K562 (cell line): ENCODE measurements around the gene XPR1. TPM values are rescaled to one million over a fixed set of nuclear protein-coding genes. Genes with fewer than 3 reads are reported as not detected.

Experiments
- CC2D1A ChIP-seq: fragments of 450-650 bp; IDR thresholded peaks from 2 replicates; pipeline ENCODE4 v1.6.1; 2017; ENCODE audit warnings: mild to moderate bottlenecking
- EP400 ChIP-seq: fragments of 450-650 bp; IDR thresholded peaks from 2 replicates; pipeline ENCODE4 v1.6.1; 2017; ENCODE audit warnings: antibody characterized with exemption, mild to moderate bottlenecking, moderate library complexity
- EZH2 ChIP-seq: IDR thresholded peaks from 2 replicates; pipeline ENCODE4 v1.6.1; 2012; ENCODE audit warnings: low read depth, mild to moderate bottlenecking, inconsistent platforms, low read length, borderline replicate concordance
- GTF2F1 ChIP-seq: IDR thresholded peaks from 2 replicates; pipeline ENCODE4 v1.6.1; 2011; ENCODE audit warnings: low read depth, low read length, improper control_type of control experiment
- KDM5B ChIP-seq: fragments of 200-600 bp; sonication (generic); IDR thresholded peaks from 2 replicates; pipeline ENCODE4 v1.6.1; 2012; ENCODE audit warnings: low read depth, mild to moderate bottlenecking, moderate library complexity, low read length, control low read depth, inconsistent platforms; ENCODE audit not compliant: insufficient replicate concordance
- NR1H2 ChIP-seq: sonication (generic); formaldehyde crosslinking; IDR thresholded peaks from 2 replicates; pipeline ENCODE4 v1.4.0; 2020; ENCODE audit warnings: mild to moderate bottlenecking, missing genetic modification reagents
- RB1 ChIP-seq: fragments of 450-650 bp; IDR thresholded peaks from 2 replicates; pipeline ENCODE4 v1.6.1; 2017; ENCODE audit warnings: low read depth, mild to moderate bottlenecking
- RBM17 ChIP-seq: fragments of 200-400 bp; formaldehyde crosslinking; IDR thresholded peaks from 2 replicates; pipeline ENCODE4 v1.6.1; 2017; ENCODE audit warnings: low read depth, mild to moderate bottlenecking, low read length, borderline replicate concordance
- TAF1 ChIP-seq: IDR thresholded peaks from 2 replicates; pipeline ENCODE4 v1.6.1; 2011; ENCODE audit warnings: mild to moderate bottlenecking, low read length, moderate library complexity; ENCODE audit not compliant: insufficient read depth, control insufficient read depth, severe bottlenecking; ENCODE audit errors: extremely low read depth
- TSC22D4 ChIP-seq: fragments of 450-650 bp; IDR thresholded peaks from 2 replicates; pipeline ENCODE4 v1.6.1; 2016; ENCODE audit warnings: missing genetic modification characterization, missing biosample characterization, control low read depth
- ZNF324 ChIP-seq: fragments of 250-450 bp; sonication (Bioruptor Pico); IDR thresholded peaks from 2 replicates; pipeline ENCODE4 v1.4.0; 2020; ENCODE audit warnings: mild to moderate bottlenecking
- ZSCAN32 ChIP-seq: fragments of 450-650 bp; formaldehyde crosslinking; IDR thresholded peaks from 2 replicates; pipeline ENCODE4 v1.4.0; 2020; ENCODE audit warnings: mild to moderate bottlenecking, moderate library complexity
- polyA plus RNA-seq, 8 experiments: library from polyadenylated mRNA; depleted of rRNA in 4 of 8; stranded (reverse) in 5 of 8; unstranded in 3 of 8; fragments of >200 nt; fragmentation: Nextera tagmentation in 2 of 8; fragmentation: Illumina TruSeq in 1 of 8; extraction: Ambion mirVana in 2 of 8; extraction: Trizol in 1 of 8; gene quantifications; 2 replicates each; pipeline versions ENCODE4 v1.2.1 to v1.2.3, GENCODE V29; 2011 to 2014; ENCODE audit warnings: inconsistent platforms in 1 of 8, missing spikeins in 1 of 8
- total RNA-seq, 7 experiments: library from RNA; depleted of rRNA in 6 of 7; stranded (reverse); fragments of >200 nt in 6 of 7; fragmentation: Illumina TruSeq in 2 of 7; extraction: Trizol in 2 of 7; gene quantifications; 2 replicates each; pipeline versions ENCODE4 v1.2.1 to v1.2.3, GENCODE V29; 2011 to 2021; ENCODE audit warnings: low replicate concordance in 1 of 7
- TF ChIP-seq, protein P1 (sequence below): fragments of 250-450 bp; sonication (Bioruptor Pico); IDR thresholded peaks from 2 replicates; pipeline ENCODE4 v1.8.0; 2022; ENCODE audit warnings: moderate library complexity, mild to moderate bottlenecking, inconsistent platforms
- TF ChIP-seq, protein P2 (sequence below): fragments of 450-650 bp; formaldehyde crosslinking; IDR thresholded peaks from 2 replicates; pipeline ENCODE4 v1.4.0; 2020; ENCODE audit warnings: mild to moderate bottlenecking, mixed read lengths
- TF ChIP-seq, protein P3 (sequence below): fragments of 250-450 bp; sonication (Bioruptor Pico); IDR thresholded peaks from 2 replicates; pipeline ENCODE4 v1.5.0; 2021; ENCODE audit warnings: mild to moderate bottlenecking, moderate library complexity
- TF ChIP-seq, protein P4 (sequence below): sonication (generic); formaldehyde crosslinking; IDR thresholded peaks from 2 replicates; pipeline ENCODE4 v1.5.0; 2020; ENCODE audit warnings: missing genetic modification reagents
- TF ChIP-seq, protein P5 (sequence below), 3 experiments: IDR thresholded peaks in 2 of 3; conservative IDR thresholded peaks in 1 of 3; 2 replicates each; pipeline ENCODE4 v1.5.1; 2011 to 2012; ENCODE audit warnings: low read length in 3 of 3, mild to moderate bottlenecking in 3 of 3, control low read depth in 2 of 3, improper control_type of control experiment in 1 of 3, inconsistent platforms in 1 of 3, low read depth in 1 of 3, mixed read lengths in 1 of 3, moderate library complexity in 1 of 3; ENCODE audit not compliant: insufficient read depth in 2 of 3

Gene XPR1
- total and polyA plus RNA-seq, 9 of the 15 experiments (the other 6 are each of a cell fraction or from before 2014, with no cell fraction given): 3.0 to 66.2 (median 38.6) TPM

DNA sequence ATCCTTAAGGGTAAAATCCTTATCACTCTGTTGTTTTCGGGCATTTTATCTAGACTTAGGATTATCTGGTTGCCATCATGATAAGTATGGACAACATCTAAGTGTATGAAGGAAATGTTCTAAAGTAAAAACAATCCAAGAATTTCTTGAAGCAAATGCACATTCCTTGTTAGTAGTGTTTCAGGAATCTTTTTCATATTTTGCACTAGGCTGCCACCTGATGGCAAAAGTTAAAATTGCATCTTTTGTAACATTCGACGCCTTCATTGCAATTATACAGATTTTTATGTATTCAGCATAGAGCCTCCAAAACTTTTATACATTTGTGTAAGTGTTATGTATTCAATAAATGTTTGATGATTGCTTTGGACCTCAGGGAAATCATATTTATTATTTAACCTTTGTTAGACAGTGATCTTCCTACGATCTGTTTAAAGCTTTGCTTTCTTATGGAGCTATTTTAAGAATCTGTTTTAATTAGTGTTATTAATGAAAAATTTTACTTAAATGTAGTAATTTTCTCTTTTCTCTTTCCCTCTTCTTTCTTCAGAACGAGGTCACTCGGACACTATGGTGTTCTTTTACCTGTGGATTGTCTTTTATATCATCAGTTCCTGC lies 231.4 kb downstream of the XPR1 start (continued):
- TF ChIP-seq EZH2: no peak
- TF ChIP-seq, protein P1, sequence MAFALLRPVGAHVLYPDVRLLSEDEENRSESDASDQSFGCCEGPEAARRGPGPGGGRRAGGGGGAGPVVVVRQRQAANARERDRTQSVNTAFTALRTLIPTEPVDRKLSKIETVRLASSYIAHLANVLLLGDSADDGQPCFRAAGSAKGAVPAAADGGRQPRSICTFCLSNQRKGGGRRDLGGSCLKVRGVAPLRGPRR: no peak
- TF ChIP-seq GTF2F1: no peak
- TF ChIP-seq ZSCAN32: no peak
- TF ChIP-seq ZNF324 (CRISPR knock-in tag): no peak
- TF ChIP-seq, protein P2, sequence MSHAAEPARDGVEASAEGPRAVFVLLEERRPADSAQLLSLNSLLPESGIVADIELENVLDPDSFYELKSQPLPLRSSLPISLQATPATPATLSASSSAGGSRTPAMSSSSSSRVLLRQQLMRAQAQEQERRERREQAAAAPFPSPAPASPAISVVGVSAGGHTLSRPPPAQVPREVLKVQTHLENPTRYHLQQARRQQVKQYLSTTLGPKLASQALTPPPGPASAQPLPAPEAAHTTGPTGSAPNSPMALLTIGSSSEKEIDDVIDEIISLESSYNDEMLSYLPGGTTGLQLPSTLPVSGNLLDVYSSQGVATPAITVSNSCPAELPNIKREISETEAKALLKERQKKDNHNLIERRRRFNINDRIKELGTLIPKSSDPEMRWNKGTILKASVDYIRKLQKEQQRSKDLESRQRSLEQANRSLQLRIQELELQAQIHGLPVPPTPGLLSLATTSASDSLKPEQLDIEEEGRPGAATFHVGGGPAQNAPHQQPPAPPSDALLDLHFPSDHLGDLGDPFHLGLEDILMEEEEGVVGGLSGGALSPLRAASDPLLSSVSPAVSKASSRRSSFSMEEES (CRISPR knock-in tag): no peak
- no peak for TF ChIP-seq KDM5B
- TF ChIP-seq, protein P3, sequence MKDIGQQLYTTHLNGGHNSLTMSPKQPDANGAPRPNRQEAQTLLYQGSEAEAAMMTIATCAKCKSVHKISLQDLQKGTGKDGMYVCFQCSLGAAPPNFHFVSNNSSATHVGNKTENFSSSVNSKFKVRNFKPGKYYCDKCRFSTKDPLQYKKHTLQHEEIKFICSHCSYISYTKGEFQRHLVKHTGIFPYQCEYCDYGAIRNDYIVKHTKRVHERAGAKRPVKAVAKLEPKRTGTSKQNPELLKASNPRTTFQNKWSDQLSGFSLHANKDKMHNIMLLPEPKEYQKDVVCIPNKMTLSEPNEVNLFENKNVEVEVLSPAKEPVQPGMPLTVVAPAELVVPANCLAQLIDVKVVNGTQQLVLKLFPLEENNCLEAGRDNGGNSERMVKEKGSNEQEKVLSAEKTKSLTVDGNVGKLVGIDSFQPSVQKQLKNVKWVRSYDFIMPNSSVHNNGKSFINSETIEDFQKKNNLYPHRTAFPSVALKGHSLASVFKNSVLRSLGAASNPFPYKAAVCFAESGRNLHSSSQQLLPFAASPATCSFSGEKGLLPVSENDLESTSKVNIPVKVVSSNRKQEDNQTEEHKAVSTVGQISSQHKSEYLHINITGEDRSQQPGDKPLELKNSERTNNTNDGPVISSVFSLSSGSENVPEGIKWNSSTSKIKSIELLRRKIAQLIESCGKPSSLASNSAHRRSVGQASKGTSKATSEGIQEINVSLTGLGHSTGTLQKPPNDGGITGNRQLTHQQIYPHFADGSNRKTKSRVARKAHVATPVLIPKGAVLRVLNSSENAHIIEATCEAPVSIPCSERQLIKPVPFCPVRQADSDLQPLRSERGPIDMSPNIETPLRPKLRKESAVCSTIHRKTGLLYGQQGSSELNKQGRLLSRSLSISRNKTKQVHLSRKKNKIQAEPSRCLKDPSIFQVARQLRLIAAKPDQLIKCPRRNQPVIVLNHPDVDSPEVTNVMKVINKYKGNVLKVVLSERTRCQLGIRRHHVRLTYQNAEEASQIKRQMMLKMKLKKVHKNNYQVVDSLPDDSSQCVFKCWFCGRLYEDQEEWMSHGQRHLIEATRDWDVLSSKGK (CRISPR knock-in tag): no peak
- no peak for TF ChIP-seq TAF1
- TF ChIP-seq RBM17: no peak
- TF ChIP-seq CC2D1A: 0 out of 2 replicates have a peak, but pooled peaks have one; percentile 26
- TF ChIP-seq RB1: 0 out of 2 replicates have a peak, but pooled peaks have one; percentile 25
- TF ChIP-seq TSC22D4 (tag): no peak
- TF ChIP-seq, protein P4, sequence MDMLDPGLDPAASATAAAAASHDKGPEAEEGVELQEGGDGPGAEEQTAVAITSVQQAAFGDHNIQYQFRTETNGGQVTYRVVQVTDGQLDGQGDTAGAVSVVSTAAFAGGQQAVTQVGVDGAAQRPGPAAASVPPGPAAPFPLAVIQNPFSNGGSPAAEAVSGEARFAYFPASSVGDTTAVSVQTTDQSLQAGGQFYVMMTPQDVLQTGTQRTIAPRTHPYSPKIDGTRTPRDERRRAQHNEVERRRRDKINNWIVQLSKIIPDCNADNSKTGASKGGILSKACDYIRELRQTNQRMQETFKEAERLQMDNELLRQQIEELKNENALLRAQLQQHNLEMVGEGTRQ (CRISPR knock-in tag): no peak
- no peak for TF ChIP-seq EP400
- TF ChIP-seq, protein P5, sequence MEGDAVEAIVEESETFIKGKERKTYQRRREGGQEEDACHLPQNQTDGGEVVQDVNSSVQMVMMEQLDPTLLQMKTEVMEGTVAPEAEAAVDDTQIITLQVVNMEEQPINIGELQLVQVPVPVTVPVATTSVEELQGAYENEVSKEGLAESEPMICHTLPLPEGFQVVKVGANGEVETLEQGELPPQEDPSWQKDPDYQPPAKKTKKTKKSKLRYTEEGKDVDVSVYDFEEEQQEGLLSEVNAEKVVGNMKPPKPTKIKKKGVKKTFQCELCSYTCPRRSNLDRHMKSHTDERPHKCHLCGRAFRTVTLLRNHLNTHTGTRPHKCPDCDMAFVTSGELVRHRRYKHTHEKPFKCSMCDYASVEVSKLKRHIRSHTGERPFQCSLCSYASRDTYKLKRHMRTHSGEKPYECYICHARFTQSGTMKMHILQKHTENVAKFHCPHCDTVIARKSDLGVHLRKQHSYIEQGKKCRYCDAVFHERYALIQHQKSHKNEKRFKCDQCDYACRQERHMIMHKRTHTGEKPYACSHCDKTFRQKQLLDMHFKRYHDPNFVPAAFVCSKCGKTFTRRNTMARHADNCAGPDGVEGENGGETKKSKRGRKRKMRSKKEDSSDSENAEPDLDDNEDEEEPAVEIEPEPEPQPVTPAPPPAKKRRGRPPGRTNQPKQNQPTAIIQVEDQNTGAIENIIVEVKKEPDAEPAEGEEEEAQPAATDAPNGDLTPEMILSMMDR (IDR thresholded peaks at IDR 0.05 in 2 of 3, conservative IDR thresholded peaks at IDR 0.05 in 1 of 3; ENCODE audit: insufficient read depth in 2 of 3, low read depth in 1 of 3, low read length in 3 of 3): peak; percentile 55 to 94 (median 60); a peak in 5 of 6 replicates
- TF ChIP-seq NR1H2 (CRISPR knock-in tag): no peak
